Ramos (cell line): Measurements from ENCODE around the gene TBC1D28.
"Not testable (repeated sequence)": the region's sequence is repeated elsewhere in the genome, so short reads cannot be mapped to it uniquely, and the experiment has no call there.

Source experiments
- in situ Hi-C: fragments of 300-500 bp; cut with MboI; formaldehyde crosslinking; loops from one replicate; pipeline ENCODE4 v1.14.3; 2022; ENCODE audit warnings: low sequenced_read_pairs; ENCODE audit not compliant: unreplicated experiment

TBC1D28 gene

DNA sequence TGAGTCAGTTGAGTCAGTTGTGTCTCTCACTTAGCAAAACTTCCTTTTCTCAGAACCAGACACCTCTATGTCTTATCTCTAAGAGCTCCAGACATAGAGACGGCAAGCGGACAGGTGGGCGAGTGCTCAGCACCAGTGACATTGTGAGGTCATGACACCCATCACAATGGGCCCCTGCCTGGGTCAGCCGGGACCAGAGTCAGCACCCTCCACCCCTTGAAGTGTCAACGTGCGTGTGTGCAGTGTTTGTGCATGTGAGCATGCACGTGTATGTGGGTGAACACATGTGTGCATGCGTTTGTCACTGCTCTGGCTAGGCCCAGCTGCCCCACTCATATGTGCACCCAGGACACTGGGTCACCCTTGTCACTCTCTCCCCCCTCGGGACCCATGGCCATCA is at the start of gene TBC1D28:
Gene TBC1D28 (minus strand): TSS at position 101 of the 400 bp plus-strand sequence. CDS start 3,039 bp downstream, outside the sequence.
- in situ Hi-C loops = not testable (repeated sequence)

- in situ Hi-C loops = not testable (repeated sequence)
These were observed 38.5 kb upstream of the TBC1D28 start for GRCh38 chr17:18682668-18683067.

DNA sequence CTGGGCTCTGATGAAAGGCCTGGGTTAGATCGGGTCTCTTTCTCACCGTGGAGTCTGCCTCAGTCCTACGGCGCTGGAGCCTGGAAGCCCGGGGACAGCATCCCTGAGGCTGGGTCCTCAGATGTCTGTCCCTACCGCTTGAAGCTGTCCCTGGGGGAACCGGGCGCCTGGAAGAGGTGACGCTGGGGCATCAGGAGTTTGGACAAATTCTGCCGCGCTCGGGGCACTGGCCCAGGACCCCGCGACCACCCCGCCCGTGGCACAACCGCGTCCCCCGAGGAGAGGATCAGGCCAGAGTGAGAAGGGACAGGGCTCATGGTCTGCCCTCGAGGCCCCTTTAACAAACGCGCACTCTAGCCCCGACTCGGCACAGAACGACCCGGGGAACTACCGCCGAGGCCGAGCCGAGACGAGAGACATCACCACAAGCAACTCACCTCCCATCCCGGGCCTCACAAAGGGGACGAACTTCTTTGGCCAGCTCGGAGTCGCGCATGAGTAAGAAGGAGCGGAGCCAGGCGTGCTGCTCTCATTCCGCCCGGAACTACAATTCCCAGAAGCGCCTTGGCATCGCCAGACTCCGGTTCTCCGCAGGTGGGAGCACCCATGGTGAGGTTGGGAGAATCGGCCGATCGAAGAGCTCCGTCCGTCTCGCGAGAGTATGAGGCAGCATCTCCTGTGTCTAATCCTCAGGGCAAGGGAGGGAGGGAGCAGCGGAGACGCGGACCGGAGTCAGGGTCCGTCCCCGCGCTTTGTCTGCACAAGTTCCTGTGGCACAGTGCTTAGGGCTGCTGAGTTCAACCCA is 37.8 kb upstream of the TBC1D28 start, which contains the start of gene FOXO3B:
Gene FOXO3B (minus strand): TSS at position 548 of the 805 bp plus-strand sequence. CDS start 663 bp downstream, outside the sequence.
- in situ Hi-C loops = not testable (repeated sequence)

GRCh38 chr17:18677381-18677780 is 33.2 kb upstream of the TBC1D28 start:
- in situ Hi-C loops = not testable (repeated sequence)

DNA sequence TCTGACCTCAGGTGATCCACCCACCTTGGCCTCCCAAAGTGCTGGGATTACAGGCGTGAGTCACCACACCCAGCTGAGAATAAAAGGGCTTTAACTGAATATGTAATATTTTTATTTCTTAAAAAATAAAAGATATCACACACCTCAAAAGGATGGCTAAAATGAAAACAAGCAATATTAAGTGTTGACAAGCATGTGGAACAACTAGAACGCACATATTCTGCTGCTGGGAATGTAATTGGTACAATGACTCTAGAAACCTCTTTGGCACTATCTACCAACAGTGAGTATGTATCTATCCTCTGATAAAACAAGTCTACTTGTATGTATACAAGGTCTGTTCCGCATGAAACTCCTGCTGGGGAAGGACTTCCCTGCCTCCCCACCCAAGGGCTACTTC is 32.7 kb upstream of the TBC1D28 start:
- in situ Hi-C loops = not testable (repeated sequence)

DNA sequence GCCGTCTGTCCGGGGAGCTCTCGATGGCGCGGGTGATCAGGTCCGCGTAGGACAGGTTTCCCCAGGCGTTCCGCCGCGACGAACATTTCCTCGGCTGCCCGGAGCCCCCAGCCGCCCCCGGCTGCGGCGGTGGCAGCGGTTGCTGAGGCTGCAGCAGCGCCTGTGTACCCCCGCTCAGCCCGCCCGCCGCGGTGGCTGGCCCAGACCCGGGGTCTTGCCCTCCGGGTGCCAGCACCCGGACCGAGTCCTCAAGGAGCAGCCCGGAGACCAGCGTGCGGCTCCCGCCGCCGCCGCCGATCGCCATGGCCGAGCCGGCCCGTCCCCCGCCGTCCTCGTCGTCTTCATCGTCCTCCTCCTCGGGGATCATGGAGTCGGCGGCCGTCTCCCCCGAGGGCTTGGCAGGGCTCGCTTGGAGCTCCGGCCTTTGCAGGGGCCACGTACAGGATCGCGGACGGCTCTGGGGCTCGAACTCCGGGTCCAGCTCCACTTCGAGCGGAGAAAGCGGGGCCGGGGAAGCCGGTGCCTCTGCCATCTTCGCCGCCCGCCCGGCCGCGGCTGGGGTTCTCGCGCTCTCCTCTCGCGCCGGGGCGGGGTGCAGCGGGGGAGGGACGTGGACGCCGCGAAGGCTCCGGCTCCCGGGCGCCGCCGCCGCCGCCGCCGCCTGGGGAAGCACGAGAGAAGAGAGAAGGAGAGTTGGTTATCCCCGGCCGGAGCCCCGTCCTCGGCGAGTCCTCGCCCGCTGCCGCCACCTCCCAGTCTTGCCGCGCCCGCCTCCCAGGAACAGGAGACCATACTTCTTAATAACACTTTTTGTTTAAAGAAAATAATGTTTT is 28.4 kb upstream of the TBC1D28 start:
- in situ Hi-C loops = not testable (repeated sequence)

- in situ Hi-C loops = not testable (repeated sequence)
These were observed 24.4 kb upstream of the TBC1D28 start for GRCh38 chr17:18668625-18669024.

DNA sequence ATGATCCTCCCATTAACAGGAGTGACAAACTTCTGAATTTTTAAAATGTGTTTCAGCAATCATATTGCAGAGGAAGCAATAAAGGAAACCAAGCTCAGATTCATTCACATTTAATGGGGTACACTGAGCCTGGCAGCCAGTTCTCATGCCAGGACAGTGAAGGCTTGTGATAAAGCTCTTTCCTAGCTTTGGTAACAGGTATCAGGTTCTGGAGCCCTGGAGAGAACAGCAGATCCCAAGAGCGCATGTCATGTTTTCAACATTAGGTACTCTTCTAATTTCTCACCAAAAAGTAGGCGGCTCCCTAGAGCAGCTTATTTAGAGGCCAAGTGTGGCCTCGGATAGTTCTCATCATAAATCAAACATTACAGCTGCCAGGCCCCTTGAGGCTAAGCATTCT is 23.3 kb upstream of the TBC1D28 start:
- in situ Hi-C loops = not testable (repeated sequence)

- in situ Hi-C loops = not testable (repeated sequence)
These were observed 22.1 kb upstream of the TBC1D28 start for GRCh38 chr17:18666326-18666725.

- in situ Hi-C loops = not testable (repeated sequence)
These were observed 17.9 kb upstream of the TBC1D28 start for GRCh38 chr17:18661924-18662624.

GRCh38 chr17:18650094-18650493 is 5.9 kb upstream of the TBC1D28 start:
- in situ Hi-C loops = not testable (repeated sequence)

- in situ Hi-C loops = not testable (repeated sequence)
These were observed 1.1 kb downstream of the TBC1D28 start for GRCh38 chr17:18643124-18643523.

- in situ Hi-C loops = not testable (repeated sequence)
These were observed 5.8 kb downstream of the TBC1D28 start for GRCh38 chr17:18638357-18638756.

- in situ Hi-C loops = not testable (repeated sequence)
These were observed 8.0 kb downstream of the TBC1D28 start for GRCh38 chr17:18636237-18636636.

GRCh38 chr17:18635773-18636172 is 8.4 kb downstream of the TBC1D28 start:
- in situ Hi-C loops = not testable (repeated sequence)

DNA sequence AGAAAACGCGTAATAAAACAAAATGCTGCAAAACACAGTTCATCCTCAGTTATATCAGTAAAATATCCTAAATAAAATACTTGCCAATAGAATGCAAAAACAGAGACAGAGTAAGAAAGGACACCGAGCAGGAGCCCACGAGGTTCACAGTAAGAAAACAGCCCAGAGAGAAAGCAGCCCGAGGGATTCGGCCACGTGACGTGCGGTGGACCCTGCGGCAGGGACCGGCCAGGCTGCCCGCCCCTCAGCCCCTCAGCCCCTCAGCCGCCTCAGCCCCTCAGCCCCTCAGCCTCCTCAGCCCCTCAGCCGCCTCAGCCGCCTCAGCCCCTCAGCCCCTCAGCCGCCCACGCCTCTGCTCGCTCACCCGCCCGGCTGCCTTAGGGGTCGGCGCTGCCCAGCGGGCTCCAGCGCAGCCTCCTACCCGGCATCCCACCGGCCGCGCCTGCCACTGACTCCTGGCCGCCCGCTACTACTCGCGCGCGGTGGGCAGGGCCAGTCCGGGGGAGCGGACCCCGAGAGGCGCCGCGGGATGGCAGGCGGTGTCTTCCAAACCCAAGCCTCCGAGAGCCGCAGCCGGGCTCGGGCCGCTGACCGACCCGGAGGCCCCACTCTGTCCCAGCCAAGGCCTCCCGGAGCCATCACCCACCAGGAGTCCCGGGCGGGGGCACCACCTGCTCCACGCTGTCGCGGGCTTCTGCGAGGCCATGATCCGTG is 9.5 kb downstream of the TBC1D28 start:
- in situ Hi-C loops = not testable (repeated sequence)

- in situ Hi-C loops = no loop called here
These were observed 17.9 kb downstream of the TBC1D28 start for GRCh38 chr17:18626152-18626870.

- in situ Hi-C loops = not testable (repeated sequence)
These were observed 18.6 kb downstream of the TBC1D28 start for GRCh38 chr17:18625509-18626104.
